MM.1S (cell line): ENCODE measurements around the gene LRFN2.

Experiments
- DNase-seq: peaks from one replicate; pipeline ENCODE4 v3.0.0-alpha.2; 2015
- H2AFZ ChIP-seq: fragments of 300-600 bp; sonication (generic); 2 replicates; pipeline ENCODE4 v1.6.0; 2016; ENCODE audit warnings: antibody characterized with exemption, low read length
- H3F3A ChIP-seq: fragments of 300-600 bp; sonication (generic); 2 replicates; pipeline ENCODE4 v1.6.1; 2016; ENCODE audit warnings: mild to moderate bottlenecking, antibody characterized with exemption, low read length, moderate library complexity, mixed read lengths; ENCODE audit not compliant: insufficient read depth
- H3K27ac ChIP-seq: fragments of 300-600 bp; sonication (generic); 2 replicates; pipeline ENCODE4 v1.5.1; 2016; ENCODE audit warnings: mild to moderate bottlenecking, low read length
- H3K27me3 ChIP-seq: fragments of 300-600 bp; sonication (generic); replicated peaks from 2 replicates; pipeline ENCODE4 v1.6.0; 2016; ENCODE audit warnings: low read length; ENCODE audit not compliant: insufficient read depth
- H3K36me3 ChIP-seq: fragments of 300-600 bp; sonication (generic); replicated peaks from 2 replicates; pipeline ENCODE4 v1.6.1; 2016; ENCODE audit warnings: mild to moderate bottlenecking, low read length, mixed read lengths; ENCODE audit not compliant: insufficient read depth
- H3K4me1 ChIP-seq: fragments of 300-600 bp; sonication (generic); 2 replicates; pipeline ENCODE4 v1.6.1; 2016; ENCODE audit warnings: low read length, mixed read lengths
- H3K4me2 ChIP-seq: fragments of 300-600 bp; sonication (generic); 2 replicates; pipeline ENCODE4 v1.6.0; 2016; ENCODE audit warnings: low read depth, low read length
- H3K4me3 ChIP-seq: fragments of 300-600 bp; sonication (generic); 2 replicates; pipeline ENCODE4 v1.5.1; 2016; ENCODE audit warnings: low read length, mixed read lengths
- H3K79me2 ChIP-seq: fragments of 300-600 bp; sonication (generic); 2 replicates; pipeline ENCODE4 v1.6.1; 2016; ENCODE audit warnings: mixed run types, low read length, mixed read lengths
- H3K9ac ChIP-seq: fragments of 300-600 bp; sonication (generic); 2 replicates; pipeline ENCODE4 v1.6.1; 2016; ENCODE audit warnings: low read length, mixed read lengths
- H3K9me2 ChIP-seq: fragments of 300-600 bp; sonication (generic); replicated peaks from 2 replicates; pipeline ENCODE4 v1.6.1; 2016; ENCODE audit warnings: mild to moderate bottlenecking, low read length, mixed read lengths; ENCODE audit not compliant: insufficient read depth
- H3K9me3 ChIP-seq: fragments of 300-600 bp; sonication (generic); replicated peaks from 2 replicates; pipeline ENCODE4 v1.6.1; 2016; ENCODE audit warnings: mild to moderate bottlenecking, low read length, mixed read lengths; ENCODE audit not compliant: insufficient read depth
- H4K20me1 ChIP-seq: fragments of 300-600 bp; sonication (generic); 2 replicates; pipeline ENCODE4 v1.6.1; 2016; ENCODE audit warnings: mild to moderate bottlenecking, low read length, moderate library complexity, mixed read lengths; ENCODE audit not compliant: insufficient read depth
- CTCF ChIP-seq: fragments of 300-600 bp; sonication (generic); IDR thresholded peaks from 2 replicates; pipeline ENCODE4 v1.5.1; 2016; ENCODE audit warnings: antibody characterized with exemption, low read length, mixed read lengths
- EZH2 ChIP-seq: fragments of 300-600 bp; sonication (generic); optimal IDR thresholded peaks from 2 replicates; pipeline ENCODE3; 2017; ENCODE audit warnings: low read depth, mild to moderate bottlenecking, antibody characterized with exemption, low read length, mixed read lengths
- EZH2phosphoT487 ChIP-seq: fragments of 300-600 bp; sonication (generic); IDR thresholded peaks from 2 replicates; pipeline ENCODE4 v1.6.1; 2018; ENCODE audit warnings: antibody characterized with exemption, low read length

LRFN2 gene

GRCh38 chr6:40414617-40415016 lies 172.5 kb downstream of the LRFN2 start:
- no peaks in the 10 kb centered on the region for H3K27me3 ChIP-seq

DNA sequence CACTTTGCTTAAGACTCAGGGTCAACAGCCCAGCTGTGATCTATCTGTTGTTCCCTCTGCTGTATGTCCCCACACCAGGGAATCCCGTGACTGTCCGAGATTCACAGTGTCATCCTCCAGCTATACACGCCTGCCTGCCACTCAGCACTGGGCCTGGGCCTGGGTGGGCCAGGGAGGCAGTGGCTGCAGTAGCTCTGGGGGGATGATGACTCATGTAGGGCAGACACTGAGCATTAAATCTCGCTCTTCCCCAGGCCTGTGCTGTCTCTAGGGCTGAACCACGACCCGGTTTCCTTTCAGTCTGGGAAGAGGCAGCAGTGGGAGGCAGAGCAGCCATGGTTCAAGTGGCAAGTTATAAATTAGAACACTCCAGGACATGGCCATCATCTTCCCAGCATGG lies 173.9 kb downstream of the LRFN2 start:
- H3K27ac ChIP-seq, result no peak overlapping the region
- no peak overlapping the region for H2AFZ ChIP-seq
- H3K4me1 ChIP-seq, result no peaks in the 10 kb centered on the region
- TF ChIP-seq CTCF (no peak), EZH2phosphoT487 (no peak), EZH2 (no peak)
- H3K9ac ChIP-seq, result no peak overlapping the region
- no peaks in the 10 kb centered on the region for H3K9me2 ChIP-seq
- H3F3A ChIP-seq, result no peaks in the 10 kb centered on the region
- no peaks in the 10 kb centered on the region for H3K79me2 ChIP-seq
- no peaks in the 10 kb centered on the region for H4K20me1 ChIP-seq
- H3K27me3 ChIP-seq, result no peaks in the 10 kb centered on the region
- no peaks in the 10 kb centered on the region for H3K9me3 ChIP-seq
- no peak for DNase-seq
- no peaks in the 10 kb centered on the region for H3K36me3 ChIP-seq
- H3K4me2 ChIP-seq, result no peak overlapping the region
- H3K4me3 ChIP-seq, result no peak overlapping the region

More at GRCh38 chr6:40414617-40415016, 172.5 kb downstream of the LRFN2 start:
- no peaks in the 10 kb centered on the region for H3K9me3 ChIP-seq
- no peaks in the 10 kb centered on the region for H3K4me1 ChIP-seq
- H3K79me2 ChIP-seq, result no peaks in the 10 kb centered on the region
- no peaks in the 10 kb centered on the region for H3K36me3 ChIP-seq
- no peak overlapping the region for H3K4me3 ChIP-seq
- DNase-seq, result no peak
- no peaks in the 10 kb centered on the region for H3F3A ChIP-seq
- H4K20me1 ChIP-seq, result no peaks in the 10 kb centered on the region
- no peak overlapping the region for H3K4me2 ChIP-seq
- no peak for TF ChIP-seq EZH2
- TF ChIP-seq CTCF, result no peak
- TF ChIP-seq EZH2phosphoT487, result no peak
- no peak overlapping the region for H3K27ac ChIP-seq
- no peak overlapping the region for H3K9ac ChIP-seq
- H2AFZ ChIP-seq, result no peak overlapping the region
- H3K9me2 ChIP-seq, result no peaks in the 10 kb centered on the region

- Histone ChIP-seq H3K9me3 (no peaks in the 10 kb centered on the region), H3K79me2 (no peaks in the 10 kb centered on the region), H3K36me3 (no peaks in the 10 kb centered on the region), H3K4me3 (no peak overlapping the region), H3F3A (no peaks in the 10 kb centered on the region), H3K4me2 (no peak overlapping the region), H3K27ac (no peak overlapping the region), H3K9ac (no peak overlapping the region), H3K9me2 (no peaks in the 10 kb centered on the region), H2AFZ (no peak overlapping the region), H3K4me1 (no peaks in the 10 kb centered on the region), H4K20me1 (no peaks in the 10 kb centered on the region), H3K27me3 (no peaks in the 10 kb centered on the region)
- no peak for DNase-seq
- TF ChIP-seq EZH2phosphoT487 (no peak), EZH2 (no peak), CTCF (no peak)
These were observed 175.3 kb downstream of the LRFN2 start for GRCh38 chr6:40411881-40412280.
